Endothelial cell of coronary artery (primary cell): Measurements from ENCODE around the gene FAM199X. TPM values are rescaled to one million over a fixed set of nuclear protein-coding genes. Genes with fewer than 3 reads are reported as not detected.

Experiments
- total RNA-seq: library from RNA; depleted of rRNA; stranded (reverse); fragments of >200 nt; gene quantifications from 2 replicates; pipeline ENCODE4 v1.2.3, GENCODE V29; 2014

Gene FAM199X
- 26.5 and 28.7 TPM in 2 replicates for total RNA-seq

GRCh38 chrX:104165894-104166734 lies at the start of gene FAM199X:
FAM199X (plus strand) TSS chrX:104166453; CDS start chrX:104166786, 333 bp downstream.

GRCh38 chrX:104156630-104157529 lies 9.4 kb upstream of the FAM199X start, which contains the start of gene SLC25A53:
SLC25A53 (minus strand) TSS chrX:104157009; CDS start chrX:104105257, 51,752 bp downstream.

Other genes with a start within 250 kb of the FAM199X start
- gene TMSB15B, start 203.8 kb upstream of the FAM199X start, total RNA-seq: 2.0 and 5.5 TPM in 2 replicates
- gene H2BW1, start 152.7 kb upstream of the FAM199X start, total RNA-seq: not detected in 2 replicates
- gene H2BW2, start 126.5 kb upstream of the FAM199X start, total RNA-seq: not detected in 2 replicates
- gene TMSB15C, start 90.2 kb upstream of the FAM199X start, total RNA-seq: 3.6 and 5.3 TPM in 2 replicates
- 1.6 and 1.8 TPM in 2 replicates for gene ZCCHC18, start 53.9 kb upstream of the FAM199X start, total RNA-seq
- gene SLC25A53, start 9.4 kb upstream of the FAM199X start, total RNA-seq: 12.0 and 12.5 TPM in 2 replicates
- gene ESX1, start 88.5 kb downstream of the FAM199X start, total RNA-seq: not detected in 2 replicates